ENCODE results near the gene UNK. TPM values are rescaled to one million over a fixed set of nuclear protein-coding genes. Genes with fewer than 3 reads are reported as not detected.
A peak's percentile ranks its signal among the peaks of the same experiment; 100 is the strongest.

Gene UNK
- total and polyA plus RNA-seq, 2 donors from 2014 or later = 12.0 to 35.5 TPM

DNA sequence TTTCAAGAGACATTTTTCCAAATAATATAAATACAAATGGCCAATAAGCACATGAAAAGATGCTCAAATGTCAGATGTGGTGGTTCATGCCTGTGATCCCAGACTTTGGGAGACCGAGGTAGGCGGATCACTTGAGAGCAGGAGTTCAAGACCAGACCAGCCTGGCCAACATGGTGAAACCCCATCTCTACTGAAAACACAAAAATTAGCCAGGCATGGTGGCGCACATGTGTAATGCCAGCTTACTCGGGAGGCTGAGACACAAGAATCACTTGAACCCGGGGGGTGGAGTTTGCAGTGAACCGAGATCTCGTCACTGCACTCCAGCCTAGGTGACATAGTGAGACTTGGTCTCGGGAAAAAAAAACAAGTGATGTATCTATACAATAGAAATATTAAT lies 16.7 kb upstream of the UNK start:
- FAIRE-seq (no peak), DNase-seq (peak in 1 of 5 donors; percentile 14)
- Histone ChIP-seq H3K36me3 (ENCODE audit: control insufficient read depth in 2 of 3, insufficient read depth in 3 of 3, low read length in 3 of 3) (no peaks in the 10 kb centered on the region), H3K4me3 (ENCODE audit: low read length in 3 of 3) (no peak overlapping the region), H3K27ac (ENCODE audit: low read depth in 2 of 2, low read length in 2 of 2) (no peak overlapping the region), H3K9me3 (ENCODE audit: control insufficient read depth in 2 of 3, insufficient read depth in 1 of 3, low read length in 3 of 3) (no peaks in the 10 kb centered on the region), H3K4me1 (ENCODE audit: control insufficient read depth in 2 of 3, insufficient read depth in 2 of 3, low read depth in 1 of 3, low read length in 3 of 3) (peaks cover 0 to 10% (median 9%) of the 10 kb centered on the region in 3 donors), H3K9ac (ENCODE audit: low read length in 3 of 3) (no peak overlapping the region), H3K27me3 (ENCODE audit: control insufficient read depth, insufficient read depth, low read length) (no peaks in the 10 kb centered on the region)
- TF ChIP-seq CTCF (IDR thresholded peaks at IDR 0.05; ENCODE audit: borderline replicate concordance, extremely low read depth, insufficient read depth) = no peak
- intact Hi-C loops (cut with DNase I) = no loop called here

DNA sequence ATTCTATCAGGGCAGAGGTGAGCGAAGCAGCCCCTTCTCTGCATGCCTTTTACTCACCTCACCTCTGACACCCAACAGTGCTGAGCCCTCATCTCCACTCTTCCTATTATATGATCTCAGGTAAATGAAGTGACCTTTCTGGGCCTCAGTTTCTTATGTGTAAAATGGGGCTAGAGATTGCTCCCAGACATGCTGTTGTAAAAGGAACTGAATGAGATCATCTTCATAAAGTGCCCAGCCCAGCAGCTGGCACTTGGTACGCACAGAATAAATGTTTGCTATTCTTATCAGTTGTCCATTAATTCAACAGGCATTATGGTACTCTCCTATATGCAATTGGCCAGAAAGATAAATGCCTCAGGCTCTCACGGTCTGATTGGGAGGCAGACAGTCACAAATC lies 15.1 kb upstream of the UNK start:
- Histone ChIP-seq H3K27ac (ENCODE audit: low read depth in 2 of 2, low read length in 2 of 2) (no peak overlapping the region), H3K9ac (ENCODE audit: low read length in 3 of 3) (no peak overlapping the region), H3K36me3 (ENCODE audit: control insufficient read depth in 2 of 3, insufficient read depth in 3 of 3, low read length in 3 of 3) (no peaks in the 10 kb centered on the region), H3K4me1 (ENCODE audit: control insufficient read depth in 2 of 3, insufficient read depth in 2 of 3, low read depth in 1 of 3, low read length in 3 of 3) (peaks cover 0 to 5% (median 0%) of the 10 kb centered on the region in 3 donors), H3K9me3 (ENCODE audit: control insufficient read depth in 2 of 3, insufficient read depth in 1 of 3, low read length in 3 of 3) (no peaks in the 10 kb centered on the region), H3K27me3 (ENCODE audit: control insufficient read depth, insufficient read depth, low read length) (no peaks in the 10 kb centered on the region), H3K4me3 (ENCODE audit: low read length in 3 of 3) (no peak overlapping the region)
- intact Hi-C loops (cut with DNase I) = no loop called here
- no peak for DNase-seq
- FAIRE-seq = no peak
- TF ChIP-seq CTCF (IDR thresholded peaks at IDR 0.05; ENCODE audit: borderline replicate concordance, extremely low read depth, insufficient read depth) = no peak

- H3K27me3 ChIP-seq (ENCODE audit: control insufficient read depth, insufficient read depth, low read length) = no peaks in the 10 kb centered on the region
- H3K27ac ChIP-seq (ENCODE audit: low read depth in 2 of 2, low read length in 2 of 2) = peak overlapping the region in 1 of 2 donors; percentile 22
- FAIRE-seq = no peak
- intact Hi-C loops (cut with DNase I) = no loop called here
- DNase-seq = peak in 1 of 5 donors; percentile 27
- H3K4me1 ChIP-seq (ENCODE audit: control insufficient read depth in 2 of 3, insufficient read depth in 2 of 3, low read depth in 1 of 3, low read length in 3 of 3) = peaks cover 0 to 9% (median 5%) of the 10 kb centered on the region in 3 donors
- no peaks in the 10 kb centered on the region for H3K9me3 ChIP-seq (ENCODE audit: control insufficient read depth in 2 of 3, insufficient read depth in 1 of 3, low read length in 3 of 3)
- H3K9ac ChIP-seq (ENCODE audit: low read length in 3 of 3) = no peak overlapping the region
- H3K4me3 ChIP-seq (ENCODE audit: low read length in 3 of 3) = no peak overlapping the region
- peaks cover 2 to 5% (median 2%) of the 10 kb centered on the region in 3 donors for H3K36me3 ChIP-seq (ENCODE audit: control insufficient read depth in 2 of 3, insufficient read depth in 3 of 3, low read length in 3 of 3)
- peak; percentile 18 for TF ChIP-seq CTCF (IDR thresholded peaks at IDR 0.05; ENCODE audit: borderline replicate concordance, extremely low read depth, insufficient read depth)
Measured at GRCh38 chr17:75771334-75772281, 13.0 kb upstream of the UNK start.

All from kidney (tissue), 14 donors.